Stomach (tissue), 9 donors: ENCODE measurements around the gene CARD8. TPM values are rescaled to one million over a fixed set of nuclear protein-coding genes. Genes with fewer than 3 reads are reported as not detected.
"Not testable (repeated sequence)": the region's sequence is repeated elsewhere in the genome, so short reads cannot be mapped to it uniquely, and the experiment has no call there.

Source experiments
- DNase-seq, 2 donors: peaks; one replicate each; pipeline versions ENCODE4 v3.0.0 to v3.0.0-alpha.2; 2013 to 2019
- H3K27ac ChIP-seq, 5 donors: fragments of 200-600 bp in 4 of 5; sonication (generic) in 4 of 5; one replicate each; pipeline ENCODE4 v1.5.1; 2013 to 2019; ENCODE audit warnings: mild to moderate bottlenecking in 1 of 5, moderate library complexity in 1 of 5
- H3K27me3 ChIP-seq, 3 donors: fragments of 200-600 bp; sonication (generic); one replicate each; pipeline ENCODE4 v1.5.1; 2017 to 2019; ENCODE audit warnings: mixed run types in 1 of 3
- H3K36me3 ChIP-seq, 4 donors: fragments of 200-600 bp; sonication (generic); 1 replicate in 3 of 4; 2 replicates in 1 of 4; pipeline ENCODE4 v1.5.1; 2016 to 2019
- H3K4me1 ChIP-seq, 4 donors: fragments of 200-600 bp; sonication (generic); one replicate each; pipeline ENCODE4 v1.5.1; 2016 to 2019
- H3K4me3 ChIP-seq, 4 donors: fragments of 200-600 bp; sonication (generic) in 3 of 4; one replicate each; pipeline ENCODE4 v1.5.1; 2016 to 2019; ENCODE audit warnings: mild to moderate bottlenecking in 1 of 4
- H3K9me3 ChIP-seq, 4 donors: fragments of 200-600 bp; sonication (generic); one replicate each; pipeline ENCODE4 v1.5.1; 2016 to 2019
- CTCF ChIP-seq, 7 experiments: fragments of 450-650 bp in 4 of 7; fragments of 200-600 bp in 3 of 7; sonication (generic) in 3 of 7; IDR thresholded peaks; one replicate each; pipeline ENCODE4 v1.5.1; 2016 to 2019; ENCODE audit warnings: antibody characterized with exemption in 7 of 7, control low read depth in 2 of 7, mild to moderate bottlenecking in 1 of 7
- EP300 ChIP-seq: sonication (generic); formaldehyde crosslinking; IDR thresholded peaks from one replicate; pipeline ENCODE4 v1.6.1; 2017; ENCODE audit warnings: antibody characterized with exemption
- POLR2A ChIP-seq, 4 donors: fragments of 450-650 bp; IDR thresholded peaks; one replicate each; pipeline ENCODE4 v1.6.1; 2016; ENCODE audit warnings: antibody characterized with exemption in 4 of 4, control low read depth in 2 of 4, mild to moderate bottlenecking in 1 of 4, moderate library complexity in 1 of 4
- POLR2AphosphoS5 ChIP-seq, 3 donors: sonication (generic); formaldehyde crosslinking; IDR thresholded peaks; one replicate each; pipeline ENCODE4 v1.6.1; 2016; ENCODE audit warnings: antibody characterized with exemption in 3 of 3
- WGBS, 5 donors: extraction: QIAGEN DNeasy Blood & Tissue Kit in 3 of 5; methylation state at CpG; one replicate each; pipeline versions ENCODE4 v1.1.5 to v1.1.7; 2013 to 2018; 5-methylcytosine and 5-hydroxymethylcytosine counted together
- intact Hi-C: fragments of 100-400 bp; cut with DNase I; formaldehyde crosslinking; loops from one replicate; pipeline ENCODE4 v1.15.1; 2023; ENCODE audit warnings: low total_unique reads
- polyA plus RNA-seq, 3 donors: library from polyadenylated mRNA; stranded (reverse); fragments of 200-250 nt; gene quantifications; one replicate each; pipeline ENCODE4 v1.2.3, GENCODE V29; 2013
- total RNA-seq, 5 donors: library from RNA; depleted of rRNA; stranded (reverse); fragments of >200 nt; gene quantifications; one replicate each; pipeline versions ENCODE4 v1.1.0 to v1.2.3, GENCODE V29; 2014 to 2016
- donor health status: healthy with polysubstance abuse.
- donor health status: Bipolar disorder and iron deficiency.
- donor health status: healthy.

CARD8 gene
- total and polyA plus RNA-seq, 8 donors, result 5.2 to 63.6 (median 25.8) TPM

- Histone ChIP-seq H3K4me3 (peak overlapping the region; percentile 41 to 60 (median 48)), H3K4me1 (peaks cover 10 to 20% (median 18%) of the 10 kb centered on the region in 4 donors), H3K36me3 (no peaks in the 10 kb centered on the region), H3K9me3 (no peaks in the 10 kb centered on the region), H3K27me3 (peaks cover 0 to 56% (median 13%) of the 10 kb centered on the region in 3 donors), H3K27ac (peak overlapping the region in 4 of 5 donors; percentile 26 to 54 (median 35))
- TF ChIP-seq CTCF (IDR thresholded peaks at IDR 0.05) (no peak), POLR2A (IDR thresholded peaks at IDR 0.05) (no peak), POLR2AphosphoS5 (IDR thresholded peaks at IDR 0.05) (no peak), EP300 (no peak)
- WGBS, 5 donors, result 2 to 8% (median 5%) methylated on average over 26 to 40 of the region's 40 CpGs
- DNase-seq, result peak in 1 of 2 donors; percentile 67
- intact Hi-C loops, result no loop called here
Measured at GRCh38 chr19:48271531-48272151, 15.9 kb upstream of the CARD8 start.

- H3K27me3 ChIP-seq, result peaks cover 0 to 70% (median 13%) of the 10 kb centered on the region in 3 donors
- WGBS, 5 donors, result 60 to 77% (median 73%) methylated on average over 3 to 6 of the region's 6 CpGs
- H3K9me3 ChIP-seq, H3K36me3 ChIP-seq, DNase-seq, H3K27ac ChIP-seq, intact Hi-C loops, H3K4me3 ChIP-seq: not testable (repeated sequence)
- H3K4me1 ChIP-seq, result peaks cover 10 to 20% (median 18%) of the 10 kb centered on the region in 4 donors
Measured at GRCh38 chr19:48269617-48270026, 13.9 kb upstream of the CARD8 start.

GRCh38 chr19:48265326-48265725 lies 9.6 kb upstream of the CARD8 start:
- DNase-seq, H3K4me1 ChIP-seq, H3K9me3 ChIP-seq, H3K27ac ChIP-seq, H3K36me3 ChIP-seq, intact Hi-C loops, H3K4me3 ChIP-seq: not testable (repeated sequence)
- WGBS, 5 donors, result 26 to 43% (median 37%) methylated on average over 8 of the region's 8 CpGs
- peaks cover 0 to 50% (median 0%) of the 10 kb centered on the region in 3 donors for H3K27me3 ChIP-seq

GRCh38 chr19:48260359-48260714 lies 4.6 kb upstream of the CARD8 start:
- H3K9me3 ChIP-seq, H3K36me3 ChIP-seq, DNase-seq, intact Hi-C loops: not testable (repeated sequence)
- 42 to 56% (median 48%) methylated on average over 8 of the region's 8 CpGs for WGBS, 5 donors
- Histone ChIP-seq H3K27ac (peak overlapping the region; percentile 65 to 90 (median 88)), H3K4me3 (peak overlapping the region; percentile 50 to 61 (median 56)), H3K27me3 (peaks cover 0 to 16% (median 0%) of the 10 kb centered on the region in 3 donors), H3K4me1 (peaks cover 0 to 33% (median 10%) of the 10 kb centered on the region in 4 donors)

- DNase-seq, H3K9me3 ChIP-seq, H3K27me3 ChIP-seq, H3K36me3 ChIP-seq, H3K4me3 ChIP-seq, intact Hi-C loops: not testable (repeated sequence)
- Histone ChIP-seq H3K27ac (peak overlapping the region in 4 of 5 donors; percentile 76 to 90 (median 88)), H3K4me1 (peaks cover 9 to 46% (median 23%) of the 10 kb centered on the region in 4 donors)
- WGBS, 5 donors, result 59 to 80% (median 75%) methylated on average over 4 of the region's 4 CpGs
Measured at GRCh38 chr19:48258992-48259391, 3.3 kb upstream of the CARD8 start.

- Histone ChIP-seq H3K9me3 (no peaks in the 10 kb centered on the region), H3K4me3 (no peak overlapping the region), H3K36me3 (no peaks in the 10 kb centered on the region), H3K4me1 (peaks cover 11 to 53% (median 28%) of the 10 kb centered on the region in 4 donors), H3K27ac (peak overlapping the region in 3 of 5 donors; percentile 60 to 69 (median 67)), H3K27me3 (no peaks in the 10 kb centered on the region)
- TF ChIP-seq CTCF (IDR thresholded peaks at IDR 0.05) (no peak), EP300 (no peak), POLR2AphosphoS5 (IDR thresholded peaks at IDR 0.05) (no peak), POLR2A (IDR thresholded peaks at IDR 0.05) (no peak)
- no peak for DNase-seq
- 49 to 76% (median 66%) methylated on average over 6 of the region's 6 CpGs for WGBS, 5 donors
- intact Hi-C loops, result no loop called here
Measured at GRCh38 chr19:48258350-48258749, 2.6 kb upstream of the CARD8 start.
